Measurements from ENCODE around the gene CLASP1. TPM values are rescaled to one million over a fixed set of nuclear protein-coding genes. Genes with fewer than 3 reads are reported as not detected.
A peak's percentile ranks its signal among the peaks of the same experiment; 100 is the strongest.

The CLASP1 gene
- total and polyA plus RNA-seq, 11 donors: 16.0 to 84.5 (median 60.2) TPM

- ATAC-seq: no peak
Observed at GRCh38 chr2:121690095-121690494, 40.8 kb upstream of the CLASP1 start.

GRCh38 chr2:121689356-121689755, 40.1 kb upstream of the CLASP1 start:
- peak in 2 of 5 donors; percentile 30 to 33 for DNase-seq
- intact Hi-C loops (cut with DNase I): no loop called here
- Histone ChIP-seq H3K36me3 (no peaks in the 10 kb centered on the region), H3K4me3 (no peak overlapping the region), H3K27ac (no peak overlapping the region), H3K4me1 (peaks cover 0 to 11% (median 0%) of the 10 kb centered on the region in 12 donors), H3K27me3 (no peaks in the 10 kb centered on the region), H3K9me3 (peaks cover 0 to 2% (median 0%) of the 10 kb centered on the region in 12 donors)
- 52 to 66% (median 61%) methylated on average over 4 of the region's 4 CpGs for WGBS, 4 donors
- peak in 2 of 4 donors; percentile 20 to 59 for ATAC-seq
- TF ChIP-seq CTCF (IDR thresholded peaks at IDR 0.05) (peak; percentile 16 to 56 (median 34)), POLR2A (IDR thresholded peaks at IDR 0.05) (no peak)

More at GRCh38 chr2:121690095-121690494, 40.8 kb upstream of the CLASP1 start:
- no peaks in the 10 kb centered on the region for H3K9me3 ChIP-seq
- no peaks in the 10 kb centered on the region for H3K27me3 ChIP-seq
- H3K36me3 ChIP-seq: no peaks in the 10 kb centered on the region
- TF ChIP-seq POLR2A (IDR thresholded peaks at IDR 0.05) (no peak), CTCF (IDR thresholded peaks at IDR 0.05) (no peak)
- no peak overlapping the region for H3K27ac ChIP-seq
- H3K4me3 ChIP-seq: no peak overlapping the region
- intact Hi-C loops (cut with DNase I): no loop called here
- WGBS, 4 donors: 87 to 93% (median 91%) methylated on average over 6 of the region's 6 CpGs
- no peak for DNase-seq
- H3K4me1 ChIP-seq: peaks cover 0 to 11% (median 0%) of the 10 kb centered on the region in 12 donors

- Histone ChIP-seq H3K36me3 (no peaks in the 10 kb centered on the region), H3K9me3 (peaks cover 0 to 7% (median under 1%) of the 10 kb centered on the region in 12 donors), H3K27me3 (no peaks in the 10 kb centered on the region), H3K4me1 (peaks cover 0 to 11% (median 0%) of the 10 kb centered on the region in 12 donors), H3K4me3 (no peak overlapping the region), H3K27ac (no peak overlapping the region)
- no peak for DNase-seq
- 84 to 98% (median 94%) methylated on average over 2 of the region's 2 CpGs for WGBS, 4 donors
- no peak for ATAC-seq
- intact Hi-C loops (cut with DNase I): no loop called here
- TF ChIP-seq CTCF (IDR thresholded peaks at IDR 0.05): no peak
- TF ChIP-seq POLR2A (IDR thresholded peaks at IDR 0.05): no peak
Observed at GRCh38 chr2:121688820-121689219, 39.6 kb upstream of the CLASP1 start.

GRCh38 chr2:121686902-121687301, 37.6 kb upstream of the CLASP1 start:
- no peak for TF ChIP-seq CTCF (IDR thresholded peaks at IDR 0.05)
- TF ChIP-seq POLR2A (IDR thresholded peaks at IDR 0.05): no peak
- no peak for DNase-seq
- no peak for ATAC-seq
- no peak overlapping the region for H3K4me3 ChIP-seq
- H3K27me3 ChIP-seq: no peaks in the 10 kb centered on the region
- intact Hi-C loops (cut with DNase I): no loop called here
- peaks cover 0 to 26% (median 19%) of the 10 kb centered on the region in 12 donors for H3K9me3 ChIP-seq
- no peak overlapping the region for H3K27ac ChIP-seq
- peaks cover 0 to 11% (median 0%) of the 10 kb centered on the region in 12 donors for H3K4me1 ChIP-seq
- WGBS, 4 donors: 92 to 100% (median 96%) methylated on average over 2 of the region's 2 CpGs
- H3K36me3 ChIP-seq: no peaks in the 10 kb centered on the region

All from heart left ventricle (tissue), 16 donors.